OCI-LY3 (cell line): ENCODE results near the gene ABLIM2.

Experiments
- H2AFZ ChIP-seq: fragments of 200-600, 300-600 bp; shearing (Covaris generic); 2 replicates; pipeline ENCODE4 v1.6.0; 2014; ENCODE audit warnings: antibody characterized with exemption, low read depth, low read length
- H3K27ac ChIP-seq: fragments of 200-600, 300-600 bp; sonication (generic); 2 replicates; pipeline ENCODE4 v1.5.1; 2014; ENCODE audit warnings: mild to moderate bottlenecking, low read length, moderate library complexity, mixed read lengths
- H3K27me3 ChIP-seq: fragments of 200-600, 300-600 bp; sonication (generic); 2 replicates; pipeline ENCODE4 v1.6.1; 2014; ENCODE audit warnings: low read depth, low read length, mixed read lengths
- H3K36me3 ChIP-seq: fragments of 200-600, 300-600 bp; sonication (generic); replicated peaks from 2 replicates; pipeline ENCODE3; 2014; ENCODE audit warnings: low read depth, low read length, mixed read lengths
- H3K4me1 ChIP-seq: fragments of 300-600, 200-600 bp; sonication (generic); 2 replicates; pipeline ENCODE4 v1.6.1; 2014; ENCODE audit warnings: low read length, mixed read lengths
- H3K4me2 ChIP-seq: fragments of 200-600, 300-600 bp; sonication (generic); 2 replicates; pipeline ENCODE4 v1.6.1; 2014; ENCODE audit warnings: low read length, mixed read lengths
- H3K4me3 ChIP-seq: fragments of 300-600, 200-600 bp; sonication (generic); 2 replicates; pipeline ENCODE4 v1.5.1; 2014; ENCODE audit warnings: antibody characterized with exemption, mild to moderate bottlenecking, low read length, moderate library complexity
- H3K79me2 ChIP-seq: fragments of 300-600, 200-600 bp; shearing (Covaris generic); 2 replicates; pipeline ENCODE4 v1.6.1; 2014; ENCODE audit warnings: mild to moderate bottlenecking, low read length, mixed read lengths
- H3K9ac ChIP-seq: fragments of 300-600, 200-600 bp; shearing (Covaris generic); 2 replicates; pipeline ENCODE4 v1.6.0; 2014; ENCODE audit warnings: mild to moderate bottlenecking, low read length, moderate library complexity
- H3K9me3 ChIP-seq: fragments of 200-600, 300-600 bp; shearing (Covaris generic); 2 replicates; pipeline ENCODE4 v1.6.1; 2014; ENCODE audit warnings: low read length, mixed read lengths; ENCODE audit not compliant: insufficient read depth
- H4K20me1 ChIP-seq: fragments of 200-600, 300-600 bp; sonication (generic); 2 replicates; pipeline ENCODE4 v1.6.1; 2016; ENCODE audit warnings: low read length, mixed read lengths; ENCODE audit not compliant: insufficient read depth
- EZH2phosphoT487 ChIP-seq: fragments of 200-600 bp; shearing (Covaris generic); IDR thresholded peaks from 2 replicates; pipeline ENCODE4 v1.6.1; 2018; ENCODE audit warnings: antibody characterized with exemption, mixed run types, low read depth
- TF ChIP-seq, protein P1 (sequence below): fragments of 200-600, 300-600 bp; sonication (generic); IDR thresholded peaks from 2 replicates; pipeline ENCODE4 v1.5.1; 2014; ENCODE audit warnings: antibody characterized with exemption, low read length, low read depth

Gene ABLIM2

DNA sequence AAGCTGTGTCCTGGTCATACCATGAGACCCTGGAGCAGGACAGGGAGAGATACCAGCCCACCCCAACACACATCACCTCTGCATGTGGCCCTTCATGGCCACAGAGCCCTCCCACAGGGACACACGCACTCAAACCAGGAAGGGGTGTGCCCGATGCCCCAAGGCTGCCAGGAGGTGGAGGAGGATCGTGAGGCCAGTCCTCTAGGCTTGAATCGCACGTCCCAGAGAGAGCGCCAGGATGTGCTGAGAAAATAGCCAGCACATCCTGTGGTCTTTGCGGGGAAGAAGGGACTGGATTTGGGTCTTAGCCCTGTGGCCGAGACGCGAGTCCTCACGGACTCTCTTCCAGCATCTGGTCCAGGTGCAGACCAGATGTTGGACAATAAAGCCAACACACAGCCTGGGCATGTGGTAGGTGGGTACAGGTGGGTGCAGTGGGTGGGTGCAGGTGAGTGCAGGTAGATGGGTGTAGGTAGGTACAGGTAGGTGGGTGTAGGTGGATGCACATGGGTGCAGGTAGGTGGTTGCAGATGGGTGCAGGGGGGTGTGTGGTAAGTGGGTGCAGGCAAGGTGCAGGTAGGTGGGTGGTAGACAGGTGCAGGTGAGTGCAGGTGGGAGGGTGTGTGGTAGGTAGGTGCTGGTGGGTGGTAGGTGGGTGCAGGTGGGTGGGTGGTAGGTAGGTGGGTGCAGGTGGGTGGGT lies 124.6 kb downstream of the ABLIM2 start:
- H3K79me2 ChIP-seq = no peaks in the 10 kb centered on the region
- no peak overlapping the region for H3K27ac ChIP-seq
- no peaks in the 10 kb centered on the region for H3K9me3 ChIP-seq
- H3K4me3 ChIP-seq = no peak overlapping the region
- no peaks in the 10 kb centered on the region for H3K36me3 ChIP-seq
- no peaks in the 10 kb centered on the region; the same call in 1 of the 2 replicates for H3K27me3 ChIP-seq
- H4K20me1 ChIP-seq = no peaks in the 10 kb centered on the region
- no peak overlapping the region for H3K4me2 ChIP-seq
- no peak for TF ChIP-seq EZH2phosphoT487
- TF ChIP-seq, protein P1, sequence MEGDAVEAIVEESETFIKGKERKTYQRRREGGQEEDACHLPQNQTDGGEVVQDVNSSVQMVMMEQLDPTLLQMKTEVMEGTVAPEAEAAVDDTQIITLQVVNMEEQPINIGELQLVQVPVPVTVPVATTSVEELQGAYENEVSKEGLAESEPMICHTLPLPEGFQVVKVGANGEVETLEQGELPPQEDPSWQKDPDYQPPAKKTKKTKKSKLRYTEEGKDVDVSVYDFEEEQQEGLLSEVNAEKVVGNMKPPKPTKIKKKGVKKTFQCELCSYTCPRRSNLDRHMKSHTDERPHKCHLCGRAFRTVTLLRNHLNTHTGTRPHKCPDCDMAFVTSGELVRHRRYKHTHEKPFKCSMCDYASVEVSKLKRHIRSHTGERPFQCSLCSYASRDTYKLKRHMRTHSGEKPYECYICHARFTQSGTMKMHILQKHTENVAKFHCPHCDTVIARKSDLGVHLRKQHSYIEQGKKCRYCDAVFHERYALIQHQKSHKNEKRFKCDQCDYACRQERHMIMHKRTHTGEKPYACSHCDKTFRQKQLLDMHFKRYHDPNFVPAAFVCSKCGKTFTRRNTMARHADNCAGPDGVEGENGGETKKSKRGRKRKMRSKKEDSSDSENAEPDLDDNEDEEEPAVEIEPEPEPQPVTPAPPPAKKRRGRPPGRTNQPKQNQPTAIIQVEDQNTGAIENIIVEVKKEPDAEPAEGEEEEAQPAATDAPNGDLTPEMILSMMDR = no peak
- H2AFZ ChIP-seq = no peak overlapping the region
- no peak overlapping the region for H3K9ac ChIP-seq
- peaks cover 4% of the 10 kb centered on the region for H3K4me1 ChIP-seq

DNA sequence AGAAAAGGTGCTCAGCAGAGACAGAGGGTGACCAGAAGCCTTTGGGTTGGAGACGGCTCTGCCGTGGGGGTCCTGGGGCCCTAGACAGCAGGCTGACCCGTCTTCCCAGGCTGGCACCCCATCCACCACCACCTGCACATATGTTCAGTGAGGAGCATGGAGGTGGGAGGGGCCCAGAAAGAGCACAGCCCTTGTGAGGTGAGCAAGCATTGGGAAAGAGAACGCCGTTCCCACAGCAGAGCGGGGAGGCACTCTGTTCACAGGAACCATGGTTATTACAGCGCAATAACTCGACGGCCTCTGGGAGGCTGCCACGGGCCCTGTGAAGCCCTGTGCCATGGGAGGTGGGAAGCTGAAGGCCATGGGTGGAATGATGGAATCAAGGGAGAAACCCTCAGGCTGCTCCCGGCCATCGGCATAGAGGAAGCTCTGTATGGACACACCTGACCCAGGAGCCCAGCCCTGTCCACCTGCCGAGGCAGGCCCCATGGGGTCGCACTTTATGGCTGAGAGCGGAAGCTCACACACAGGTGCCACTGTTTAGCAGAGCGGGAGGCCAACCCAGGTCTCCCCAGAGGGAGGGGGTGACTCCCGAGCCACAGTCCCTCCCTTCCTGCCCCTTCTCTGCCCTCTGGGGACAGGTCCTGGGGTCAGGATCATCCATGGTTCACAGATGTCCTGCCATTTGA lies 125.4 kb downstream of the ABLIM2 start:
- no peak overlapping the region for H3K27ac ChIP-seq
- no peak for TF ChIP-seq EZH2phosphoT487
- TF ChIP-seq, protein P1 = no peak
- H3K79me2 ChIP-seq = no peaks in the 10 kb centered on the region
- H4K20me1 ChIP-seq = no peaks in the 10 kb centered on the region
- no peak overlapping the region for H3K4me3 ChIP-seq
- H3K36me3 ChIP-seq = no peaks in the 10 kb centered on the region
- H3K4me1 ChIP-seq = peaks cover 4% of the 10 kb centered on the region
- no peak overlapping the region for H3K4me2 ChIP-seq
- H3K27me3 ChIP-seq = no peaks in the 10 kb centered on the region
- no peaks in the 10 kb centered on the region for H3K9me3 ChIP-seq
- no peak overlapping the region for H3K9ac ChIP-seq
- no peak overlapping the region for H2AFZ ChIP-seq

GRCh38 chr4:8032381-8032780 lies 126.2 kb downstream of the ABLIM2 start:
- Histone ChIP-seq H3K4me3 (no peak overlapping the region), H3K27ac (no peak overlapping the region), H3K36me3 (no peaks in the 10 kb centered on the region), H3K9ac (no peak overlapping the region), H3K9me3 (no peaks in the 10 kb centered on the region), H3K4me1 (peaks cover 4% of the 10 kb centered on the region), H3K27me3 (no peaks in the 10 kb centered on the region), H3K79me2 (no peaks in the 10 kb centered on the region), H4K20me1 (no peaks in the 10 kb centered on the region), H2AFZ (no peak overlapping the region), H3K4me2 (no peak overlapping the region)
- no peak for TF ChIP-seq EZH2phosphoT487
- TF ChIP-seq, protein P1 = no peak

DNA sequence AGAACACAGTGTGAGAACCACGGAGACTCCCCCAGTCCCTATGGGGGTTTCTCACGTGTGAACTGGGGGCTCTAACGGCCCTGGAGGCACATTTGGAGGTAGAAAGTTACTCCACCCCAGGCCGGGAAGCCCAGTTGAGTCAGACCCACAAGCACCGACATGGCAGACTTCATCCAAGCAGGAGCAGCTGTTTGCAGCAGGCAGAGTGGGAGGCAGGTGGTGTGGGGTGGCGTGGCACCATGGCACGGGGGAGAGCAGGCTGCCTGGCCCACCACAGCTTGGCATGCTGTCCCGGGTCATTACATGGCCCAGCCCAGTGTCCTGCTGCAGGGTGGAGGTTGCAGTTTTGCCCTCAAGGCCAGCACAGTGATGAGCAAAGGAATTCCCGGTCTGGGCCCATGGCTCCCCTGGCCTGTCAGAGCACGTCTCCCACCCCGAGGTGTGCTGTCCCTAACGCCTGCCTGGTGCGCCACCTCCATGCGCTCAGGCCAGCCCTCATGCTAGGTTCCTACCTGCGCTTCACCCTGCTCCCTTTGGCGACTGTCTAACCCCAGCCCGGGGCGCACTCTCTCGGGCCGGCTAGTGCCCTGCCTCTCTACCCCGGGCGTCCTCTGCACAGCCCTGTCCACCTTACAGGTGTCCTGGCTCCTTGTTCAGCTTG lies 128.4 kb downstream of the ABLIM2 start:
- no peak overlapping the region for H3K4me2 ChIP-seq
- no peak overlapping the region for H3K9ac ChIP-seq
- no peaks in the 10 kb centered on the region for H3K36me3 ChIP-seq
- no peaks in the 10 kb centered on the region for H3K27me3 ChIP-seq
- TF ChIP-seq, protein P1 = no peak
- no peak for TF ChIP-seq EZH2phosphoT487
- no peak overlapping the region for H3K4me3 ChIP-seq
- no peak overlapping the region for H3K27ac ChIP-seq
- H2AFZ ChIP-seq = no peak overlapping the region
- no peaks in the 10 kb centered on the region for H4K20me1 ChIP-seq
- H3K79me2 ChIP-seq = no peaks in the 10 kb centered on the region
- H3K4me1 ChIP-seq = peaks cover 2% of the 10 kb centered on the region
- no peaks in the 10 kb centered on the region for H3K9me3 ChIP-seq
